ENCODE data around the gene NT5C2.

NT5C2 gene

DNA sequence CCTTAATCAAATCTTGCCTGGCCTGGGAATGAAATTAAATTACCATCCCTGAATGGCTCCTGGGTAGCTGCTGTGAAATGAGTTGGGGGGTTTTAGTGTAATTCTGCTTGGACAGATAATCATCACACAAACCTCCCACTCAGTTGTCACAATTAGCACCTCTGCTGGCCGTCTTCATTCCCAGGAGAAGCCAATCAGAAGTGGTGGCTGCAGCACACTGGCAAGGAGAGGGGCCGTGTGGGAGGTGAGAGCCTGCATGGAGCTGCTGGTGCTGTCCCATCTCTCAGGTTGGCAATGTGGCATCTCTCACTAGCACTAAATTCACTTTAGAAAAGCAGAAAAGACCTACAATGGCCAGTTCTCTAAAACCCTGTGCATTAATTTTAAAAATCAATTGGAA lies 92.5 kb downstream of the NT5C2 start:
- DNase-seq (ENCODE audit: low read depth), result no peak
- TF ChIP-seq, protein P1, sequence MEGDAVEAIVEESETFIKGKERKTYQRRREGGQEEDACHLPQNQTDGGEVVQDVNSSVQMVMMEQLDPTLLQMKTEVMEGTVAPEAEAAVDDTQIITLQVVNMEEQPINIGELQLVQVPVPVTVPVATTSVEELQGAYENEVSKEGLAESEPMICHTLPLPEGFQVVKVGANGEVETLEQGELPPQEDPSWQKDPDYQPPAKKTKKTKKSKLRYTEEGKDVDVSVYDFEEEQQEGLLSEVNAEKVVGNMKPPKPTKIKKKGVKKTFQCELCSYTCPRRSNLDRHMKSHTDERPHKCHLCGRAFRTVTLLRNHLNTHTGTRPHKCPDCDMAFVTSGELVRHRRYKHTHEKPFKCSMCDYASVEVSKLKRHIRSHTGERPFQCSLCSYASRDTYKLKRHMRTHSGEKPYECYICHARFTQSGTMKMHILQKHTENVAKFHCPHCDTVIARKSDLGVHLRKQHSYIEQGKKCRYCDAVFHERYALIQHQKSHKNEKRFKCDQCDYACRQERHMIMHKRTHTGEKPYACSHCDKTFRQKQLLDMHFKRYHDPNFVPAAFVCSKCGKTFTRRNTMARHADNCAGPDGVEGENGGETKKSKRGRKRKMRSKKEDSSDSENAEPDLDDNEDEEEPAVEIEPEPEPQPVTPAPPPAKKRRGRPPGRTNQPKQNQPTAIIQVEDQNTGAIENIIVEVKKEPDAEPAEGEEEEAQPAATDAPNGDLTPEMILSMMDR (IDR thresholded peaks at IDR 0.05; ENCODE audit: low read depth, low read length, missing control alignments), result no peak
- H3K4me3 ChIP-seq (ENCODE audit: low read depth, low read length), result no peak overlapping the region
- in situ Hi-C loops (cut with HindIII; ENCODE audit: low sequenced_read_pairs), result no loop called here

DNA sequence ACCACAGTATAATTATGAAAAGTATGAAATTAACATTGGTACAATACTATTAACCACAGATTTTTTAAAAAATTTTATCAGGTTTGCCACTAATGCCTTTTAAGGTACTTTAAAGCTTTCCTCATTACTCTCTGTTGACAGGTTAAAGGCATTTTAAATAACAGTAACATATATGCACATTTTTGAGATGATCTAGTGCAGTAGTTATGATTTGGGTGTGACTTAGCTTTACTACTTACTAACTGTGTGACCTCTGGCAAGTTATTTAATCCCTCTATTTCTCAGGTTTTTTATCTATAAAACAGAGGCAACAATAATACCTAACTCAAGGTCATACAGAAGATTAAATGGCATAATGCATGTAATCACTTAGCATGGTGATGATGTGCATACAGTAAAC lies 94.8 kb downstream of the NT5C2 start:
- in situ Hi-C loops (cut with HindIII; ENCODE audit: low sequenced_read_pairs), result no loop called here
- no peak for DNase-seq (ENCODE audit: low read depth)
- no peak overlapping the region for H3K4me3 ChIP-seq (ENCODE audit: low read depth, low read length)
- TF ChIP-seq, protein P1 (IDR thresholded peaks at IDR 0.05; ENCODE audit: low read depth, low read length, missing control alignments), result no peak

DNA sequence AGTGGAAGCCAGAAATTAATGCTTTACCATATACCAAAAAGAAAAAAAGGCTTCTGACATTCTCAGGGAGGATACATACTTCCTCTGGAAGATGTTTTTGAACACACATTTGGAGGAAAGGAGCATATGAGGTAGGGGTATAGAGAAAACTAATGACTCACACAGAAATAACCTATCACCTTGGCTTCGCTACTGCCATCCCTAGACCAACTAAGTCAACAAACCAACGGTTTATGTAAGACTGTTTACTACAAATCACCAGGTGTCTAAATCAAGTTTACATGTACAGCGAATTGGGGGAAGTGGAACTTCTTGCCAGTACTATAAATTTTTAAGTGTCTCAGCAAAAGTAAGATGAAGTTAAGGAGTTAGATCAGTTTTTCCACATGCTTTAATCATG lies 96.9 kb downstream of the NT5C2 start:
- TF ChIP-seq, protein P1 (IDR thresholded peaks at IDR 0.05; ENCODE audit: low read depth, low read length, missing control alignments), result no peak
- in situ Hi-C loops (cut with HindIII; ENCODE audit: low sequenced_read_pairs), result no loop called here
- no peak for DNase-seq (ENCODE audit: low read depth)
- H3K4me3 ChIP-seq (ENCODE audit: low read depth, low read length), result no peak overlapping the region

DNA sequence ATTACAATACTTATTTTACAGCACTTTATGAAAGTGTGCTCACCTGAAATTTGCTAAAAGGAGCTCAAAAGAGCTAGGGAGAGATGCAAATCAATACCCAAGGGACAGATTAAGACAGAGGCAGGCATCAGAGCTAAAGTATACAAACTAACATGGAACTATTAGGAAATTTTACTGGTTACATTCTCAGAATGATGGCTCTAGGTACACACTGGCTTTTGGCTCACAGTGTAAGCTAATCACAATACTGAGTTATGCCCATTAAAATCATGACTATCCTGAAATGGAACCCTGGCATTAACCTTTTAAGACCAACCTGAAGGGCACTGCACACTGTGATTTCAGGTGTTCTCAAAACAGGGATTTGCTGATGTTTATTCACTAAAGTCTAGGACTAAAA lies 98.1 kb downstream of the NT5C2 start:
- in situ Hi-C loops (cut with HindIII; ENCODE audit: low sequenced_read_pairs), result no loop called here
- no peak overlapping the region for H3K4me3 ChIP-seq (ENCODE audit: low read depth, low read length)
- TF ChIP-seq, protein P1 (IDR thresholded peaks at IDR 0.05; ENCODE audit: low read depth, low read length, missing control alignments), result no peak
- DNase-seq (ENCODE audit: low read depth), result no peak

DNA sequence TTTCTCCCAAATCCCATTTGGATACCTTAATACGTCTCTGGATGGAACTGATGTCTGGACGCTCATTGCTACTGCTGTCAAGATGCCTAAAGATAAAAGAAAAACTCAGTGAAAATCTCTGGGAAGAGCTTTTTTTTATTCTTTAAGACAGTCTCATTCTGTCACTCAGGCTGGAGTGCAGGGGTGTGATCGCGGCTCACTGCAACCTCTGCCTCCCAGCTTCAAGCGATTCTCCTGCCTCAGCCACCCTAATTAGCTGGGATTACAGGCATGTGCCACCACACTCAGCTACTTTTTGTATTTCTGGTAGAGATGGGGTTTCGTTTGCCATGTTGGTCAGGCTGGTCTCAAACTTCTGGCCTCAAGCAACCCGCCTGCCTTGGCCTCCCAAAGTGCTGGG lies 102.2 kb downstream of the NT5C2 start:
- no peak for DNase-seq (ENCODE audit: low read depth)
- TF ChIP-seq, protein P1 (IDR thresholded peaks at IDR 0.05; ENCODE audit: low read depth, low read length, missing control alignments), result no peak
- in situ Hi-C loops (cut with HindIII; ENCODE audit: low sequenced_read_pairs), result no loop called here
- no peak overlapping the region for H3K4me3 ChIP-seq (ENCODE audit: low read depth, low read length)

DNA sequence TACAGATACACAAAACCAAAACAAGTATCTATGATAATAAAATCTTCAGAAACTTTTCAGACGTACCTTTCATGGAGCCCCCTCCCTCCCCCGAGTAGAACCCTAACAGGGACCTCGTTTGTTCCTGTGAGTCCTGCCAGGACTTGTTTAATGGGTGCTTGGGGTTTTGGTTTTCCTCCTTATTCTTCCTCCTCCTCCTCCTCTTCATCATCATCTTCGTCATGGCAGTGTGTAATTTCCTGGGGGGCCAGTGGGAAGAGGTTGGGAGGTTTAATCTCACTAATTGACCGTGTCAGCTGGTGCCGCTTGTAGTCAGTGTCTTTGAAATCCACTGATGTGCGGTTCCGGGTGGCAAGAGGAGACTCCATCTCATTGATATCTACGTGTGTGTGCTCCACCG lies 103.6 kb downstream of the NT5C2 start:
- in situ Hi-C loops (cut with HindIII; ENCODE audit: low sequenced_read_pairs), result no loop called here
- TF ChIP-seq, protein P1 (IDR thresholded peaks at IDR 0.05; ENCODE audit: low read depth, low read length, missing control alignments), result no peak
- no peak overlapping the region for H3K4me3 ChIP-seq (ENCODE audit: low read depth, low read length)
- no peak for DNase-seq (ENCODE audit: low read depth)

DNA sequence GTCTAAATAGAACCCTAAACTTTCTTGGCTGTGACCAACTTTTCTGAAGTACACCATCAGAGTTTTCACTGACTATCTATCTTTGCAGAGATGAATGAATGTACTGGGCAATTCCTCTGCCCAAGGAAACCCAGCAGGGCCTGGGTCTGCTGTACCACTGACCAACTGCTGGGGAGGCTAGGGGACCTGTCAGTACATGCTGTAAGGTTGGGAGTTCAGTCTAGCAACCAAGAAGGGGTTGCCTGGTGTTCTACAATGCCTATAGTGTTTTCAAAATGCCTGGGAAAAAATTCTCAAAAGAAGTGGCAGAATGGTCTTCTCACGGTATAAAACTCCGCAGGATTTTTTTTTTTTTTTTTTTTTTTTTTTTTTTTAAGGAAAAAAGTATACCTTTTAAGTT lies 106.3 kb downstream of the NT5C2 start:
- H3K4me3 ChIP-seq (ENCODE audit: low read depth, low read length), result no peak overlapping the region
- TF ChIP-seq, protein P1 (IDR thresholded peaks at IDR 0.05; ENCODE audit: low read depth, low read length, missing control alignments), result no peak
- DNase-seq (ENCODE audit: low read depth), result no peak
- in situ Hi-C loops (cut with HindIII; ENCODE audit: low sequenced_read_pairs), result no loop called here
